ENCODE data around the gene ASIC1. TPM values are rescaled to one million over a fixed set of nuclear protein-coding genes. Genes with fewer than 3 reads are reported as not detected.
A peak's percentile ranks its signal among the peaks of the same experiment; 100 is the strongest.

ASIC1 gene
- total and polyA plus RNA-seq, 2 of the 13 experiments (the other 11 are each of a cell fraction or from before 2014, with no cell fraction given), result 0.44 to 1.5 TPM

DNA sequence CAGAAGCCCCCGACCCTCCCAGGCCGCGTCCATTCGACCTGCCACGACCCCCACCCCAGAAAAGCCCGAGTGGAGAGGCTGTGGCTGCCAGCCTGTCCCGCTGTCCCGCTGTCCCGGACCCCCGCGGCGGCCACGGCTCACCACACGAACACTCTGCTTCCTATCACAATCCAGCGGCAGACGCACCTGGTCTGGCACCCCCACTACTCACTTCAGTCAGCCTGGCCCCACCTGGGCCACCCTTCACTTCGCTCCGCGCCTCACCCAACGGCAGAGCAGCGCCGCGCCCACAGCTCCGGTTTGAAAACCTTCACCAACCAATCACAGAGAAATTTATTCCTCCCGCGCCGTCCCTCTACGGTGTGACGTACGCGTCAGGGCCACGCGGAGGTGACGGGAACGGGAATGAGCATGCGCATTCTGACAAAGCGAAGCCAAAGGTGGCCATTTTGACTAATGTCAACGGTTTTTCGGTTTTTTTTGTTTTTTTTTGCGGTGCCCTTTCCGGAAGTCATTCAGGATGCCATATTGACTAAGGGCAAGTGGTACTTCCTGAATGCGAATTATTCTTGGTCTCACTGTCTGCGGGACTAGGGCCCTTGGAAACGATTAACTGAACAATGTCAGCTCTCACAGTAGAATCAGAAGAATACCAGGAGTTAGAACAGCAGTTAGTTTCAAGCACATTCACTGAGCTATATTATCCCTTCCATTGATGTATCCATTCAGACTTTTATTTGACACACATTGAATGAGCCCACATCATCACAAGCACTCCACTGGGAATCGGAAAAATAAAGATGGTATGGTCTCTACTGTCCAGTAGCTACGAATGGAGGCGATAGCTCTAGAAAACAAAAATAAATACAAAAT is 32.0 kb upstream of the ASIC1 start, which contains the start of gene RACGAP1 (continued):
- TF ChIP-seq SP1 (IDR thresholded peaks at IDR 0.05) (no peak), SP1 (CRISPR knock-in tag; IDR thresholded peaks at IDR 0.05) (peak; percentile 47), ZFP91 (CRISPR knock-in tag; IDR thresholded peaks at IDR 0.05; ENCODE audit: borderline replicate concordance) (peak; percentile 67; the same call in 1 of the 2 replicates), PHF8 (CRISPR knock-in tag; IDR thresholded peaks at IDR 0.05) (peak; percentile 84), SSRP1 (CRISPR knock-in tag; IDR thresholded peaks at IDR 0.05) (no peak), HOXA5 (CRISPR knock-in tag; IDR thresholded peaks at IDR 0.05) (0 out of 2 replicates have a peak, but pooled peaks have one; percentile 81), ZNF335 (CRISPR knock-in tag; IDR thresholded peaks at IDR 0.05) (peak; percentile 50; the same call in 1 of the 2 replicates), DR1 (CRISPR knock-in tag; IDR thresholded peaks at IDR 0.05) (no peak), ZNF572 (CRISPR knock-in tag; IDR thresholded peaks at IDR 0.05) (peak; percentile 56; the same call in 1 of the 2 replicates), DMAP1 (CRISPR knock-in tag; IDR thresholded peaks at IDR 0.05) (peak; percentile 96), NFATC3 (CRISPR knock-in tag; IDR thresholded peaks at IDR 0.05) (no peak), ZNF44 (CRISPR knock-in tag; IDR thresholded peaks at IDR 0.05) (no peak), TEAD3 (CRISPR knock-in tag; optimal IDR thresholded peaks at IDR 0.05; ENCODE audit: borderline replicate concordance) (no peak), ZC3H13 (CRISPR knock-in tag; IDR thresholded peaks at IDR 0.05) (peak; percentile 62; the same call in 1 of the 2 replicates), YY1 (IDR thresholded peaks at IDR 0.05; ENCODE audit: insufficient read depth, insufficient replicate concordance, low read depth, low read length) (peak; percentile 98), ZNF232 (CRISPR knock-in tag; IDR thresholded peaks at IDR 0.05; ENCODE audit: borderline replicate concordance) (peak; percentile 84; the same call in 1 of the 2 replicates), E2F2 (CRISPR knock-in tag; IDR thresholded peaks at IDR 0.05; ENCODE audit: borderline replicate concordance) (peak; percentile 91; the same call in 1 of the 2 replicates), SALL2 (CRISPR knock-in tag; IDR thresholded peaks at IDR 0.05) (peak; percentile 80), MXD4 (CRISPR knock-in tag; IDR thresholded peaks at IDR 0.05) (peak; percentile 66; the same call in 1 of the 2 replicates), SALL1 (CRISPR knock-in tag; IDR thresholded peaks at IDR 0.05) (peak; percentile 68), SOX13 (IDR thresholded peaks at IDR 0.05) (no peak), SOX13 (CRISPR knock-in tag; conservative IDR thresholded peaks at IDR 0.05 in 1 of 2, IDR thresholded peaks at IDR 0.05 in 1 of 2) (peak in 1 of 2 experiments; percentile 12; a peak in 1 of 4 replicates), FOSL2 (CRISPR knock-in tag; IDR thresholded peaks at IDR 0.05) (peak; percentile 51)
- TF ChIP-seq, protein P1, sequence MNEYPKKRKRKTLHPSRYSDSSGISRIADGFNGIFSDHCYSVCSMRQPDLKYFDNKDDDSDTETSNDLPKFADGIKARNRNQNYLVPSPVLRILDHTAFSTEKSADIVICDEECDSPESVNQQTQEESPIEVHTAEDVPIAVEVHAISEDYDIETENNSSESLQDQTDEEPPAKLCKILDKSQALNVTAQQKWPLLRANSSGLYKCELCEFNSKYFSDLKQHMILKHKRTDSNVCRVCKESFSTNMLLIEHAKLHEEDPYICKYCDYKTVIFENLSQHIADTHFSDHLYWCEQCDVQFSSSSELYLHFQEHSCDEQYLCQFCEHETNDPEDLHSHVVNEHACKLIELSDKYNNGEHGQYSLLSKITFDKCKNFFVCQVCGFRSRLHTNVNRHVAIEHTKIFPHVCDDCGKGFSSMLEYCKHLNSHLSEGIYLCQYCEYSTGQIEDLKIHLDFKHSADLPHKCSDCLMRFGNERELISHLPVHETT (CRISPR knock-in tag; conservative IDR thresholded peaks at IDR 0.05), result peak; percentile 40
- TF ChIP-seq, protein P2, sequence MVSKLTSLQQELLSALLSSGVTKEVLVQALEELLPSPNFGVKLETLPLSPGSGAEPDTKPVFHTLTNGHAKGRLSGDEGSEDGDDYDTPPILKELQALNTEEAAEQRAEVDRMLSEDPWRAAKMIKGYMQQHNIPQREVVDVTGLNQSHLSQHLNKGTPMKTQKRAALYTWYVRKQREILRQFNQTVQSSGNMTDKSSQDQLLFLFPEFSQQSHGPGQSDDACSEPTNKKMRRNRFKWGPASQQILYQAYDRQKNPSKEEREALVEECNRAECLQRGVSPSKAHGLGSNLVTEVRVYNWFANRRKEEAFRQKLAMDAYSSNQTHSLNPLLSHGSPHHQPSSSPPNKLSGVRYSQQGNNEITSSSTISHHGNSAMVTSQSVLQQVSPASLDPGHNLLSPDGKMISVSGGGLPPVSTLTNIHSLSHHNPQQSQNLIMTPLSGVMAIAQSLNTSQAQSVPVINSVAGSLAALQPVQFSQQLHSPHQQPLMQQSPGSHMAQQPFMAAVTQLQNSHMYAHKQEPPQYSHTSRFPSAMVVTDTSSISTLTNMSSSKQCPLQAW (CRISPR knock-in tag; IDR thresholded peaks at IDR 0.05), result peak; percentile 77

Measured in HepG2 (cell line).